HG03442 (cell line): Measurements from ENCODE around the gene ERCC2.

Experiments used
- ATAC-seq: cut with Tn5 transposase; IDR thresholded peaks from one replicate; pipeline ENCODE4 v1.9.1; 2021; ENCODE audit warnings: mild to moderate bottlenecking, moderate library complexity; ENCODE audit not compliant: unreplicated experiment

The ERCC2 gene

GRCh38 chr19:45402298-45403061, 32.1 kb upstream of the ERCC2 start:
- no peak for ATAC-seq

DNA sequence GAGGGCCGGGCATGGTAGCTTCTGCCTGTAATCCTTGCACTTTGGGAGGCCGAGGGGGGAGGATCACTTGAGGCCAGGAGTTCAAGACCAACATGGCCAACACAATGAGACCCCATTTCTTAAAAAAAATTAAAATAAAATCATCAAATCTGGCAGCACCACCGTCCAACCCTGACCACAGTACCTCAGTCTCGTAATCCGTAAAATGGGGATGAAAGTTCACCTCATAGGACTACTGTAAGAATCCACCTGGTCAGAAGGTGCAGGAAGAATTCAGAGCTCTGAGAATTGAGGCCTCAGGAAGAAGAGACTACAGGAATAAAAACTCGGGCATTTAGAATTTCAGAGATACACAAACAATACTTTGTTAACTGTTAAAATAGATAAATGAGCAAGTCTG, 31.4 kb upstream of the ERCC2 start:
- no peak for ATAC-seq

DNA sequence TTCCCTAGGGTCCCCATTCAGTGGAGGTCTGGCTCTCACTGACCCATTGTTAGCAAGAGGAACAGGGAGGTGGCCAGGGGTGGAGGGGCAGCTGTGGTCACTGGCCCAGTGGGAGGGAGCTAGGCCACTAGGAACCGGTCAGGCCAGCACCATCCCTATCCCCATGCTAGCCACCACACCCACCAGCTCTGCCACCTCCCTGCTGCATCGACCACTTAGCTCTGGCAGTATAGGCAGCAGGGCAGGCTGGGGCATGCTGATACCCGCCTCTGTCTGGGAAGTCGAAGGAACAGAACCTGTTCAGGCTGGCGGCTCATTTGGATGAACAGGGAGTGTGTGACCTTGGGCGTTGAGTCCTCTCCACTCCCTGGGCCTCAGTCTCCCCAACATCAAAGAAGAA, 29.8 kb upstream of the ERCC2 start:
- ATAC-seq = no peak

DNA sequence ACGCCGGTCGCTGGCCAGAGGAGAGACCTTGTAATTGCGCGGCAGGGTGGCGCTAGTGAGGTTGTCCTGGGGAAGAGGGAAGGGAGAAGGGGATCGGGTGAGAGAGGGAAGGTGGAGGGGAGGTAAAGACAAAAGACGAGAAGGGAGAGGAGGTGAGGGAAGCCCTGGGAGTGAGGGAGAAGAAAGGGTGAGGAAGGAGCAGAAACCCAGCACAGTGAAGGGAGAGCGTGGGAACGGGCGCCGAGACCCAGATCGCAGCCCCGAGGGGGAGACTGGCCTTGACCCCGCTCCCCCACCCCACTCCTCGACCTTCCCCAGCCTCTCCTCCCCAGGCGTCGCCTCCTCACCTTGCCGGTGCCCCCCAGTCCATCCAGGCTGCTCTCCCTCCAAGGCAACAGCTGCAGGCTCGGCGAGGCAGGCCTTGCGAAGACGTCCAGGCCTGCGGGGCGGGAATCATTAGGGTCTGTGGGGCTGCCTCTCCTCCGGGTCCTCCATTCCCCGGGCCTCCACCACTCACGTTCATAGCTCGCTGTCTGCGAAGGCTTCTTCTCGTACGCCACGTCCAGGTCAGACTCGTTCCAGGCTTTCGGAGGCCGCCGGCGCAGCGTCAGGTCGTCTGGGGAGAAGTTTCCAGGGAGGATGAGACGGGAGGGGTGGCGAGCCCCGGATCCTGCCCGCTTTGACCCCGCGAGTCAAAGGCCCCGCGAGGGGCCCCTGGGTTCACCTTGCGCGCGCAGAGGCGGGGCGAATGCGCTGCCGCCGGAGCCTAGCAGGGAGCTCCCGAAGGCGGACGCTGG, 25.6 kb upstream of the ERCC2 start:
- ATAC-seq = no peak

DNA sequence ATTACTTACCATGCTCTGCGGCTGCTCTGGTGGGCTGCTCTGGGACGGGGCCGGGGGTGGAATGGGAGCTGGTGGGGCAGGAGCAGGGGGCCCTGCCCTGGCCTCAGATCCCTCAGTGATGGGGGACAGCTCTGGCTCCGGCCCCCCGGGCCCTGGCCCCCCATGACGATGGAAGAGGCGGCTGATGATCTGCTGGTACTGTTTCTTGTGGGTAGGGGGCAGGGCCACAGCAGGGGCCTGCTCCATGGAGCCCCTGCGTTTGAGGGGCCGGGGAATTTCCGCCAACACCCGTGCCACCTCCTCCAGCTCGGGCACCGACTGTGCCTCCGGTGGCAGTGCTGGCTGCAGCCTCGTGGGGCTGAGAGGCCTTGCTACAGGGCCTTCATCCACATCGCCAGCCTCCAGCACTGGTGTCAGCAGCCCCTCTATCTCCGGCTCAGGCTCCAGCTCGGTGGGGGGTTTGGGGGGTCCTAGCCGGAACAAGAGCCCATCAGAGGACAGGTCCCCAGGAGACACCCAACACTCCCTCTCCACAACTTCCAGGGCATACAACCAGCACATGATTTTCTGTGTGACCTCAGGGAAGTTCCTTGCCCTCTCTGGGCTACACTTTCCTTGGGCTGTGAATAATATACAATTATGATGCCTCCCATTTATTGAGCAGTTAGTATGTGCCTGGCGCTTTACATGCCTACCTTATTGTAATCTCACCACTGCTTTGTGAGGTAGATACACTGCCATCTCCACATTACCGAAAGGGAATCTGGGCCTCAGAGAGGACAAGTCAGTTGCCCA, 21.7 kb upstream of the ERCC2 start:
- ATAC-seq = no peak

DNA sequence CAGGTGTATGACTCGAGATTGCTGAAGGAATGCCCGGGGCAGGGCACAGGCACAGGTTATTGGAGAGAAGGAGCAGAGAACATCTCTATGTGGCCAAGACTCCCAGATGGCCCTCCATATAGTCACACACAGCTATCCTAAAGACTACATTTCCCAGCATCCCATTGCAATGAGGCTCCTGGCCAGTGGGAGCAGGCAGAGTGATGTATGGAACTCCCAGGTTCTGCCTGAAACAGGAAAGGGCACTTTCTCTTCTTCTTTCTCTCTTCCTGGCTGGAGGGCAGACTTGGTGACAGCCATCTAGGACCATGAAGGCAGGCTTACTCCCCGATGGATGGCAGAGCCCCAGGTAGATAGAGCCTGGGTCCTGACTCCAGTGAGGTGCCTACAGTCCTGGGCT, 21.0 kb upstream of the ERCC2 start:
- ATAC-seq = no peak

GRCh38 chr19:45385392-45386221, 15.2 kb upstream of the ERCC2 start:
- ATAC-seq = no peak

- ATAC-seq = no peak
Observed at GRCh38 chr19:45382426-45382825, 12.1 kb upstream of the ERCC2 start.

GRCh38 chr19:45380107-45380506, 9.7 kb upstream of the ERCC2 start:
- ATAC-seq = no peak

DNA sequence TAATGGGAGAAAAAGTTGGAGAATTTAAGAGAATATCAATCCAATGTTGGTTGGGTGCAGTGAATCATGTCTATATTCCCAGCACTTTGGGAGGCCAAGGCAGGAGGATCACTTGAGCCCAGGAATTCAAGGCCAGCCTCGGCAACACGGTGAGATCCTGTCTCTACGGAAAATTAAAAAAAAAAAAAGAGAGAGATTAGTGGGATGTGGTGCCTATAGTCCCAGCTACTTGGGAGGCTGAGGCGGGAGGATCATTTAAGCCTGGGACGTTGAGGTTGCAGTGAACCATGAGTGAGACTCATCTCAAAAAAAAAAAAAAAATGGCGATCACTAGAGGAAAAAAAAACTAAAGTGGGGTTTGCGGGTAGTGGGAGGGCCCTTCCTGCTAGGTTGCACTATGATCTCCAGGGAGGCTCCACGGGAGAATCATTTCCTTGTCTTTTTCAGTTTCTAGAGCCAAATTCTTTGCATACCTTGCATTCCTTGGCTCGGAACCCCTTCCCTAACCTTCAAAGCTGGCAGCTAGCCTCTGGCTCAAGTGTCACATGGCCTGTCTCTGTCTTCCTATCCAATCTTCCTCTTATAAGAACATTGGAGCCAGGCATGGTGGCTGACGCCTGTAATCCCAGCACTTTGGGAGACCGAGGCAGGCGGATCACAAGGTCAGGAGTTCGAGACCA, 5.8 kb upstream of the ERCC2 start:
- ATAC-seq = no peak

- ATAC-seq = no peak
Observed at GRCh38 chr19:45368737-45369340, 1.5 kb downstream of the ERCC2 start.

DNA sequence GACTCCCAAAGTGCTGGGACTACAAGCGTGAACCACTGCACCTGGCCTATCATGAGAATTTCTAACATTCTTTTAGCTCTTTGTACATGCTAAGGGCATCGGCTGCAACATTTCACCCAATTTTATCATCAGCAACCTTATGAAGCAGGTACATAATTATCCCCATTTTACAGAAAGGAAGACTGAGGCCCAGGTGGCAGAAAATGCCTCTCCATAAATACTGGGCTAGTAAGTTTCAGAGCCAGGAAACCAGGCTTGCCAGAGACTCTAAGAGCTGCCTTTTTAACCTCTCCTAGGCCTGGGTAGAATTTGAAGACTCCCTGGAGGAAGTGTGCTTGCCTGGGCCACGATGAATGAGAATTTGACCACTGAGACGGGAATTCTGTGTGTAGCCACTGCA, 2.2 kb downstream of the ERCC2 start:
- no peak for ATAC-seq

GRCh38 chr19:45364696-45365095, 5.7 kb downstream of the ERCC2 start:
- no peak for ATAC-seq

- no peak for ATAC-seq
Observed at GRCh38 chr19:45363861-45364459, 6.4 kb downstream of the ERCC2 start.

DNA sequence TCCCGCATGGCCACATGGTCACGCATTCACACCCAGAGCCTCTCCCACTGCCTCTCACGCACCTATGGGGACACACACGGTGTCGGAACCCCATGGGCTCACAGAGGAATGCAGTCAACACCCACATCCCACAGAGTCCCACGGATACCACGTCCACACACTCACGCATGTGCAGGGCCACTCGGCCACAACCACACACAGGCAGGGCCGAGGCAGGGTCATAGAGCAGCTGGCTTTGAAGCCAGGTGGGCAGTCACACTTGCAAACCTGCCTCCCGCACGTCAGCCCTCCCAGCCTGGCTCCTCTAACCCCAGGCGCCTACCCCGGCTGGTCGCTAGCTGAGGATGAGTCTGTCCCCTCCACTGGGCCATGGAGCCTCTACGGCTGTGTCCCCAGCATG, 8.1 kb downstream of the ERCC2 start:
- no peak for ATAC-seq

GRCh38 chr19:45361608-45362007, 8.8 kb downstream of the ERCC2 start:
- ATAC-seq = no peak

DNA sequence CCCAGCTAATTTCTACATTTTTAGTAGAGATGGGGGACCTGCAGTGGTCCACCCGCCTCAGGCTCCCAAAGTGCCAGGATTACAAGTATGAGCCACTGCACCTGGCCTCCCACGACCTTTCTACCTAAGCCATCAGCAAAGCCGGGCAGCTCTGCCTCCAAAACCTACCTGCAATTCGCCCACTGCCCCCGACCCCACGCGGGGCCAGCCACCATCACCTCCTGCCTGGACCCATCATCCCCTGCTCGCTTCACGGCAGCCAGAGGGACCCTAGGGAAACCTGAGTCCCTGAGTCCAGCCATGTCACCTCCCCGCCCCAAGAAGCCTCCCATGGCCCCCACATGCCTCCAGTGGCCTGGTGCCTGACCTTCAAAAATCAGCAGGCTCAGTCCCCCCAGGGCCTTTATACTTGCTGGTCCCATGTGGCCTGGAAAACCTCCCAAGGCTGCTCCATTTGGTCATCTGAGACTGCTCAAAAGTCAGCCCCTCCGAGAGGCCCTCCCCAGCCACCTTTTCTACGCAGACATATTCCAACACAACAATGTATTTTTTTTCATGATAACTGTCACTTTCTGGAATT, 12.1 kb downstream of the ERCC2 start:
- no peak for ATAC-seq

DNA sequence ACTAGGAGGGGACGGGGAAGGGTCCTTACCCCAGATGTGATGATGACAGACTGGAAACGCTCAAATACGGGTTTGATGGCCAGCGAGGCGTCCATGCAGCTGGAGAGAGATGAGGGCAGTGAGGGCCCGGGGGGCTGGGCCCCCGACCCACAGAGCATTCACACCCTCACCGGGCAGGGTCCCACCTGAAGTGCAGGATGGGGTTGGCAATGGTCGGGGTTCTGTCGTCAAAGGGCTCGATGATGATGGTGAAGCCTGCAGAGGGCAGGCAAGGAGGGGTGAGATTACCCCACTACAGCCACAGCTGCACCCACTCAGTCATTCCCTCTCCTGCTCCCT, 13.0 kb downstream of the ERCC2 start:
- ATAC-seq = no peak

DNA sequence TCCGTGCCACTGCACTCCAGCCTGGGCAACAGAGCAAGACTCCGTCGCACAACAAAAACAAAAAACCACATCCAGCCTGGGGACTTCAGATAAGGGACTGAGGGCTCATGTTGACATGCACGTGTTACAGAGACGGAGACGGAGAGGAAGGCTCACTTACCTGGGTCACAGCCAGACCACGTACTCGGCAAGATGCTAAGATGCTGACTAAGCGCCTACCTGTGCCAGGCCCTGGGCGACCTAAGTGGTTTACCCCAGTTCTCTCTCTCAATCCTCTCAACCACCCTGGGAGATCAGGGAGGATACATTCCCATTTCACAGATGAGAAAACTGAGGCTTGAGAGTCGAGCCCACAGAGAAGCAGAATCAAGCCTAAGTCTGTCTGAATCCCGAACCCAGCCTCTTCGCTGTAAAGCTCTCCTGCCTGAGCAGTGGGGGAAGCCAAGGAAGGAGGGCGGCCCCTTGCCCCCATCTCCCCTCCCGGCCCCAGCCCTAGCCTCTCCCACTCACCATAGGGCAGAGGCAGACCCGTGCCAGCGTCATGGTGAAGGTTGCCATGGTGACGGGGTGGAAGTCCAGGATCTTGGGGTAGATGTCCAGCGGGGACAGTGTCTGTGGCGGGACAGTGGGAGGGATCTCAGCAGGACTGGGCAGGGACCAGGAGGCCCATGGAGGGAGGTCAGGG, 13.5 kb downstream of the ERCC2 start:
- ATAC-seq = no peak
